H1 (cell line): ENCODE results near the gene SOX14. TPM values are rescaled to one million over a fixed set of nuclear protein-coding genes. Genes with fewer than 3 reads are reported as not detected.
A peak's percentile ranks its signal among the peaks of the same experiment; 100 is the strongest.

Experiments used
- CTCF ChIA-PET: fragments of 300-600 bp; sonication (Branson Sonifier 250); formaldehyde crosslinking; loops from one replicate; lab custom pipeline; 2021; ENCODE audit not compliant: partially characterized antibody; lab: Charles Lee
- POLR2A ChIA-PET: fragments of 300-600 bp; sonication (Branson Sonifier 250); formaldehyde crosslinking; loops from one replicate; lab custom pipeline; 2021; ENCODE audit warnings: inconsistent platforms; ENCODE audit not compliant: partially characterized antibody; lab: Charles Lee
- DNase-seq, 2 experiments: peaks; one replicate each; pipeline versions ENCODE4 v3.0.0 to v3.0.0-alpha.2; 2010 to 2022; ENCODE audit warnings: low spot score in 2 of 2, low read depth in 1 of 2, mixed read lengths in 1 of 2
- FAIRE-seq: peaks from 2 replicates; lab custom pipeline; 2011; peaks lifted over from hg19 to GRCh38; lab: Jason Lieb, UNC
- H2AFZ ChIP-seq: 2 replicates; pipeline ENCODE4 v1.8.1; 2012; ENCODE audit warnings: low read length, inconsistent platforms
- H2AK5ac ChIP-seq: 2 replicates; pipeline ENCODE4 v1.6.1; 2013; ENCODE audit warnings: low read depth, low read length
- H2BK120ac ChIP-seq: replicated peaks from 2 replicates; pipeline ENCODE3; 2013; ENCODE audit warnings: low read depth, low read length, inconsistent platforms
- H2BK12ac ChIP-seq: 2 replicates; pipeline ENCODE4 v1.6.1; 2013; ENCODE audit warnings: low read depth, low read length
- H2BK15ac ChIP-seq: 2 replicates; pipeline ENCODE4 v1.6.1; 2013; ENCODE audit warnings: low read length
- H2BK20ac ChIP-seq: 2 replicates; pipeline ENCODE4 v1.6.1; 2013; ENCODE audit warnings: low read length
- H2BK5ac ChIP-seq: 2 replicates; pipeline ENCODE4 v1.6.1; 2013; ENCODE audit warnings: low read depth, low read length
- H3K14ac ChIP-seq: 2 replicates; pipeline ENCODE4 v1.6.1; 2013; ENCODE audit warnings: inconsistent platforms; ENCODE audit not compliant: insufficient read length
- H3K18ac ChIP-seq: 2 replicates; pipeline ENCODE4 v1.6.1; 2013; ENCODE audit warnings: low read length; ENCODE audit errors: extremely low read depth
- H3K23ac ChIP-seq: 2 replicates; pipeline ENCODE4 v1.6.1; 2013; ENCODE audit warnings: inconsistent platforms; ENCODE audit not compliant: insufficient read length
- H3K23me2 ChIP-seq: 2 replicates; pipeline ENCODE4 v1.6.1; 2013; ENCODE audit warnings: low read depth, low read length
- H3K27ac ChIP-seq: 2 replicates; pipeline ENCODE4 v1.6.1; 2011; ENCODE audit warnings: low read depth, low read length, inconsistent platforms
- H3K27me3 ChIP-seq, 4 experiments: replicated peaks in 1 of 4; 1 replicate in 1 of 4; 2 replicates in 3 of 4; pipeline versions ENCODE4 v1.6.1 to v1.8.1; 2011 to 2013; ENCODE audit warnings: low read length in 3 of 4, mild to moderate bottlenecking in 3 of 4, inconsistent platforms in 2 of 4, mixed read lengths in 2 of 4, moderate library complexity in 1 of 4; ENCODE audit not compliant: control insufficient read depth in 3 of 4, insufficient read depth in 3 of 4; ENCODE audit errors: extremely low read depth in 1 of 4
- H3K36me3 ChIP-seq, 4 experiments: 2 replicates each; pipeline versions ENCODE4 v1.6.1 to v1.8.1; 2011 to 2013; ENCODE audit warnings: mild to moderate bottlenecking in 4 of 4, low read length in 3 of 4, moderate library complexity in 2 of 4, control low read depth in 1 of 4, inconsistent platforms in 1 of 4; ENCODE audit not compliant: insufficient read depth in 4 of 4, control insufficient read depth in 2 of 4
- H3K4ac ChIP-seq: replicated peaks from 2 replicates; pipeline ENCODE3; 2013; ENCODE audit warnings: low read length, low read depth, mixed read lengths, inconsistent platforms; ENCODE audit not compliant: insufficient read length
- H3K4me1 ChIP-seq, 4 experiments: replicated peaks in 1 of 4; 1 replicate in 1 of 4; 2 replicates in 3 of 4; pipeline versions ENCODE4 v1.6.1 to v1.8.1; 2011 to 2013; ENCODE audit warnings: low read length in 3 of 4, inconsistent platforms in 2 of 4, mixed read lengths in 1 of 4; ENCODE audit not compliant: insufficient read depth in 4 of 4, control insufficient read depth in 3 of 4
- H3K4me2 ChIP-seq, 2 experiments: 2 replicates each; pipeline versions ENCODE4 v1.6.1 to v1.8.1; 2011 to 2013; ENCODE audit warnings: low read depth in 2 of 2, low read length in 2 of 2, control low read depth in 1 of 2, inconsistent platforms in 1 of 2, mild to moderate bottlenecking in 1 of 2; ENCODE audit not compliant: insufficient read depth in 1 of 2
- H3K4me3 ChIP-seq, 4 experiments: fragments of 200-600, 300-600 bp in 1 of 4; sonication (generic), shearing (Covaris generic), sonication (Bioruptor Twin) in 1 of 4; 2 replicates each; pipeline versions ENCODE4 v1.5.1 to v1.8.1; 2011 to 2016; ENCODE audit warnings: low read length in 4 of 4, low read depth in 3 of 4, control low read depth in 2 of 4, inconsistent platforms in 2 of 4, mild to moderate bottlenecking in 2 of 4, mixed read lengths in 1 of 4, moderate library complexity in 1 of 4; ENCODE audit not compliant: insufficient read depth in 2 of 4; ENCODE audit errors: extremely low read depth in 1 of 4
- H3K56ac ChIP-seq: replicated peaks from 2 replicates; pipeline ENCODE3; 2013; ENCODE audit warnings: low read depth, mild to moderate bottlenecking, mixed read lengths, low read length, inconsistent platforms; ENCODE audit not compliant: insufficient read length
- H3K79me1 ChIP-seq: 2 replicates; pipeline ENCODE4 v1.6.1; 2013; ENCODE audit warnings: low read depth, low read length, control low read depth
- H3K79me2 ChIP-seq, 2 experiments: 2 replicates each; pipeline versions ENCODE4 v1.6.1 to v1.8.1; 2012 to 2013; ENCODE audit warnings: low read length in 2 of 2, mild to moderate bottlenecking in 2 of 2, inconsistent platforms in 1 of 2; ENCODE audit not compliant: insufficient read depth in 2 of 2, control insufficient read depth in 1 of 2
- H3K9ac ChIP-seq, 4 experiments: replicated peaks in 1 of 4; 1 replicate in 1 of 4; 2 replicates in 3 of 4; pipeline versions ENCODE4 v1.6.1 to v1.8.1; 2011 to 2013; ENCODE audit warnings: low read depth in 3 of 4, low read length in 3 of 4, control low read depth in 2 of 4, mild to moderate bottlenecking in 2 of 4, moderate library complexity in 2 of 4, inconsistent platforms in 1 of 4; ENCODE audit errors: extremely low read depth in 1 of 4
- H3K9me3 ChIP-seq, 2 experiments: 2 replicates each; pipeline versions ENCODE4 v1.6.1 to v1.8.1; 2012 to 2013; ENCODE audit warnings: mild to moderate bottlenecking in 2 of 2, moderate library complexity in 2 of 2, control low read depth in 1 of 2, inconsistent platforms in 1 of 2, low read depth in 1 of 2, low read length in 1 of 2, mixed read lengths in 1 of 2; ENCODE audit not compliant: insufficient read depth in 2 of 2
- H4K20me1 ChIP-seq, 2 experiments: replicated peaks in 1 of 2; 2 replicates each; pipeline versions ENCODE3 to v1.8.1; 2011 to 2013; ENCODE audit warnings: inconsistent platforms in 2 of 2, low read length in 2 of 2, mild to moderate bottlenecking in 1 of 2; ENCODE audit not compliant: insufficient read depth in 2 of 2, control insufficient read depth in 1 of 2
- H4K5ac ChIP-seq: 2 replicates; pipeline ENCODE4 v1.6.1; 2013; ENCODE audit warnings: low read length, low read depth, mixed read lengths, inconsistent platforms; ENCODE audit not compliant: insufficient read length
- H4K8ac ChIP-seq: 2 replicates; pipeline ENCODE4 v1.8.0; 2013; ENCODE audit warnings: mild to moderate bottlenecking, moderate library complexity, low read length, inconsistent platforms; ENCODE audit not compliant: insufficient read depth; ENCODE audit errors: extremely low read depth
- H4K91ac ChIP-seq: replicated peaks from 2 replicates; pipeline ENCODE3; 2013; ENCODE audit warnings: low read length, mixed read lengths, inconsistent platforms; ENCODE audit not compliant: insufficient read length
- EP300 ChIP-seq, 2 experiments: IDR thresholded peaks; 1 replicate in 1 of 2; 2 replicates in 1 of 2; pipeline ENCODE4 v1.6.1; 2011 to 2012; ENCODE audit warnings: low read depth in 2 of 2, low read length in 2 of 2, mild to moderate bottlenecking in 2 of 2, borderline replicate concordance in 1 of 2, inconsistent platforms in 1 of 2, moderate library complexity in 1 of 2
- GTF2F1 ChIP-seq: IDR thresholded peaks from 2 replicates; pipeline ENCODE4 v1.6.1; 2012; ENCODE audit warnings: low read depth, low read length, improper control_type of control experiment, borderline replicate concordance
- POLR2AphosphoS5 ChIP-seq: IDR thresholded peaks from 2 replicates; pipeline ENCODE4 v1.6.1; 2011; ENCODE audit warnings: low read depth, low read length
- RAD21 ChIP-seq, 2 experiments: IDR thresholded peaks in 1 of 2; conservative IDR thresholded peaks in 1 of 2; 2 replicates each; pipeline ENCODE4 v1.6.1; 2011; ENCODE audit warnings: low read depth in 2 of 2, low read length in 2 of 2, improper control_type of control experiment in 1 of 2, inconsistent platforms in 1 of 2, mild to moderate bottlenecking in 1 of 2, moderate library complexity in 1 of 2
- SIN3A ChIP-seq, 2 experiments: IDR thresholded peaks in 1 of 2; conservative IDR thresholded peaks in 1 of 2; 2 replicates each; pipeline ENCODE4 v1.6.1; 2011 to 2012; ENCODE audit warnings: low read length in 2 of 2, improper control_type of control experiment in 1 of 2, low read depth in 1 of 2, mild to moderate bottlenecking in 1 of 2
- SP2 ChIP-seq: IDR thresholded peaks from 2 replicates; pipeline ENCODE4 v1.6.1; 2012; ENCODE audit warnings: mild to moderate bottlenecking, low read length, inconsistent platforms
- WGBS, 2 experiments: shearing (Covaris generic) in 1 of 2; methylation state at CpG; one replicate each; pipeline versions ENCODE4 v1.1.6 to v1.1.7; 2013 to 2015; ENCODE audit warnings: low lambda C conversion rate in 2 of 2, mixed read lengths in 2 of 2, inconsistent platforms in 1 of 2, low coverage in 1 of 2, missing lambda C conversion rate in 1 of 2; ENCODE audit not compliant: insufficient replicate concordance in 2 of 2, insufficient coverage in 1 of 2, insufficient read length in 1 of 2; ENCODE audit errors: extremely low coverage in 1 of 2, missing lambda C conversion rate in 1 of 2; 5-methylcytosine and 5-hydroxymethylcytosine counted together
- polyA plus RNA-seq, 7 experiments: library from polyadenylated mRNA; depleted of rRNA in 3 of 7; stranded (reverse) in 5 of 7; unstranded in 2 of 7; fragments of >200 nt in 5 of 7; fragments of 200-250 nt in 2 of 7; gene quantifications; 1 replicate in 5 of 7; 2 replicates in 1 of 7; 4 replicates in 1 of 7; pipeline versions ENCODE4 v1.2.1 to v1.2.3, GENCODE V29; 2011 to 2013; ENCODE audit warnings: missing spikeins in 2 of 7, mixed read lengths in 2 of 7
- total RNA-seq: library from RNA; stranded (reverse); fragmentation: NEBNext Ultra II Directional; extraction: Animal tissue kit (Norgen Biotek cat#: 25700); gene quantifications from 2 replicates; pipeline ENCODE4 v1.2.1, GENCODE V29; 2021
- TF ChIP-seq, protein P1 (sequence below), 3 experiments: IDR thresholded peaks; 1 replicate in 2 of 3; 2 replicates in 1 of 3; pipeline versions ENCODE4 v1.5.1 to v1.6.1; 2011; ENCODE audit warnings: low read length in 3 of 3, mild to moderate bottlenecking in 3 of 3, inconsistent platforms in 2 of 3, low read depth in 1 of 3, moderate library complexity in 1 of 3; ENCODE audit not compliant: insufficient read depth in 1 of 3; ENCODE audit errors: control extremely low read depth in 1 of 3

SOX14 gene
- total and polyA plus RNA-seq, 2 of the 8 experiments (the other 6 are each of a cell fraction or from before 2014, with no cell fraction given) = 0.03 to 0.50 TPM

DNA sequence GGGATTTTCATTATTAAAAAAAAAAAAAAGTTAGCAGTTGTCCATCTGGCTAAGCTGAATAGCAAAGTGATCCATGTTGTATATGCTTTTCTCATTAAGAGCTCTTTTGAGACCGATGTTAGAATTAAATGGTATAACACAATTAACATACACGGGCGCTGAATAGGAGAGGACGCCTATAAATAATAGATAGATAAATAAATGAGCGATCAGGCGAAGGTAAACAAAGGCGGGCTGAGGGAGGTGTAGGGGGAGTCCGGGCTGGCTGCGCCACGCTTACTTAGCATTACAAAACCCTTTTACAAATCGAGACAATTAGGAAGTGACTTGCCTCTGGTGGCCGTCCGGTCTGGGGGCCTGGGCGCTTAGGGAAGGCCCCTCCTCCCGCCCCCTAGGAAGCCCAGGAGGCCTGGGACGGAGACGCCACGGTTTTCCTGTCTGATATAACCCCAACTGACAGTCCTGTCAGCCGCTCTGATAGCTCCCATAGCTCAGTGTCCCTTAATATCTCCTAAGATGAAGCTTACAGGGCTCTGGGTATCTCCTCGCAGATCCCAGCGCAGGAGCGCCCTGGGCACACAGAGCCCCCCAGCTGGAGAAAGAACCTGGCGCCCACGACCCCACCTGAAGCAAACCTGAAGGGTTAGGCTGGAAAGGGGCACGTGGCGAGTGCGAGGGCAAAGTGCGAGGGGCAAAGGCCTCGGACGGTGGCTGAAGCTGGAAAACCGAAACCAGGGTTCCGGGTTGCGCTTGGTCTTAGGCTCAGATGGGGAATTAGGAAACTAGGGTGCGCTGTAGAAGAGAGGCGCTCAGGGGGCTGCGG, 3.6 kb downstream of the SOX14 start:
- Histone ChIP-seq H3K4ac (no peak overlapping the region), H3K18ac (no peak overlapping the region), H3K4me2 (peak overlapping the region; percentile 67 to 82), H3K14ac (no peak overlapping the region), H3K23ac (no peak overlapping the region), H2AK5ac (peak overlapping the region; percentile 76; the same call in 1 of the 2 replicates), H2BK15ac (no peak overlapping the region), H4K91ac (peak overlapping the region; percentile 33), H2BK20ac (no peak overlapping the region), H3K36me3 (peaks cover 0 to 2% (median 0%) of the 10 kb centered on the region in 4 experiments; a peak in 1 of 8 replicates), H3K56ac (no peak overlapping the region), H3K9me3 (no peaks in the 10 kb centered on the region), H3K9ac (no peak overlapping the region), H4K20me1 (peaks cover 13 to 17% of the 10 kb centered on the region in 2 experiments), H2BK5ac (peak overlapping the region; percentile 71; the same call in 1 of the 2 replicates), H3K27me3 (peaks cover 81 to 100% (median 95%) of the 10 kb centered on the region in 4 experiments), H3K79me2 (no peaks in the 10 kb centered on the region), H3K4me3 (peak overlapping the region in 3 of 4 experiments; percentile 20 to 56 (median 24); a peak in 5 of 8 replicates), H3K79me1 (no peaks in the 10 kb centered on the region), H2AFZ (no peak overlapping the region), H3K27ac (no peak overlapping the region), H3K23me2 (peaks cover 23% of the 10 kb centered on the region; the same call in 1 of the 2 replicates), H2BK120ac (no peak overlapping the region), H2BK12ac (peak overlapping the region; percentile 99), H3K4me1 (peaks cover 22 to 69% (median 49%) of the 10 kb centered on the region in 4 experiments), H4K8ac (peak overlapping the region; percentile 62; the same call in 1 of the 2 replicates), H4K5ac (no peak overlapping the region)
- ChIA-PET POLR2A (interaction anchor here (0.9 to 1.1 kb wide), 2 partner anchors 17 to 19 kb away, joined by 3 read pairs; no protein-coding TSS in a partner anchor), CTCF (interaction anchor here (0.6 to 1.0 kb wide), 3 partner anchors 10 to 179 kb away, joined by 3 to 4 read pairs (median 3); no protein-coding TSS in a partner anchor)
- no peak for FAIRE-seq
- peak; percentile 76 to 78 for DNase-seq
- WGBS, 2 experiments = 2% methylated on average over 36 of the region's 36 CpGs; no CpG with 5 or more reads in 1 of the 2 experiments
- TF ChIP-seq SP2 = no peak
- no peak for TF ChIP-seq GTF2F1
- TF ChIP-seq SIN3A (conservative IDR thresholded peaks at IDR 0.05 in 1 of 2, IDR thresholded peaks at IDR 0.05 in 1 of 2; ENCODE audit: low read depth in 1 of 2, low read length in 2 of 2) = peak in 1 of 2 experiments; percentile 44; a peak in 1 of 4 replicates
- no peak for TF ChIP-seq EP300 (IDR thresholded peaks at IDR 0.05; ENCODE audit: borderline replicate concordance in 1 of 2, low read depth in 2 of 2, low read length in 2 of 2)
- TF ChIP-seq, protein P1, sequence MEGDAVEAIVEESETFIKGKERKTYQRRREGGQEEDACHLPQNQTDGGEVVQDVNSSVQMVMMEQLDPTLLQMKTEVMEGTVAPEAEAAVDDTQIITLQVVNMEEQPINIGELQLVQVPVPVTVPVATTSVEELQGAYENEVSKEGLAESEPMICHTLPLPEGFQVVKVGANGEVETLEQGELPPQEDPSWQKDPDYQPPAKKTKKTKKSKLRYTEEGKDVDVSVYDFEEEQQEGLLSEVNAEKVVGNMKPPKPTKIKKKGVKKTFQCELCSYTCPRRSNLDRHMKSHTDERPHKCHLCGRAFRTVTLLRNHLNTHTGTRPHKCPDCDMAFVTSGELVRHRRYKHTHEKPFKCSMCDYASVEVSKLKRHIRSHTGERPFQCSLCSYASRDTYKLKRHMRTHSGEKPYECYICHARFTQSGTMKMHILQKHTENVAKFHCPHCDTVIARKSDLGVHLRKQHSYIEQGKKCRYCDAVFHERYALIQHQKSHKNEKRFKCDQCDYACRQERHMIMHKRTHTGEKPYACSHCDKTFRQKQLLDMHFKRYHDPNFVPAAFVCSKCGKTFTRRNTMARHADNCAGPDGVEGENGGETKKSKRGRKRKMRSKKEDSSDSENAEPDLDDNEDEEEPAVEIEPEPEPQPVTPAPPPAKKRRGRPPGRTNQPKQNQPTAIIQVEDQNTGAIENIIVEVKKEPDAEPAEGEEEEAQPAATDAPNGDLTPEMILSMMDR (IDR thresholded peaks at IDR 0.05; ENCODE audit: control extremely low read depth in 1 of 3, insufficient read depth in 1 of 3, low read depth in 1 of 3, low read length in 3 of 3) = no peak
- no peak for TF ChIP-seq RAD21 (IDR thresholded peaks at IDR 0.05 in 1 of 2, conservative IDR thresholded peaks at IDR 0.05 in 1 of 2; ENCODE audit: low read depth in 2 of 2, low read length in 2 of 2)
- no peak for TF ChIP-seq POLR2AphosphoS5
